ENCODE results near the gene SLC39A1.

SLC39A1 gene

GRCh38 chr1:153945131-153945794, 18.1 kb downstream of the SLC39A1 start:
- TF ChIP-seq CTCF (IDR thresholded peaks at IDR 0.05; ENCODE audit: low read depth, low read length), result no peak
- in situ Hi-C loops (cut with HindIII; ENCODE audit: low sequenced_read_pairs), result no loop called here
- DNase-seq (ENCODE audit: low read depth, low spot score), result peak; percentile 41
- peak overlapping the region; percentile 77 for H3K4me3 ChIP-seq (ENCODE audit: low read depth, low read length)

DNA sequence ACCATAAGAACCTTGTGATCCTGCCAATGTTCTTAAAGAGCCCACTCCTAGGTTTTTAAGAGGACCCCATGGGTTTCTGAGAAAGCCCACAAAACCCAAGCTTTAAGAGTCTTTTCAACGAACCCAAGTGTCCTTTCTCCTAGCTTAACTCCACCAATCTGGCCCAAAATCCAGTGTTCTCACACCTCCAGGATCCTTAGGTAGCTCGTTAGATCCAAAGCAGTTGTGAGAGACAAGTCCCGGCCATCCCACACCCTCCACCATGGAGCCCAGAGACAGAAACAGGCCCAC, 18.6 kb downstream of the SLC39A1 start:
- in situ Hi-C loops (cut with HindIII; ENCODE audit: low sequenced_read_pairs), result no loop called here
- no peak for TF ChIP-seq CTCF (IDR thresholded peaks at IDR 0.05; ENCODE audit: low read depth, low read length)
- H3K4me3 ChIP-seq (ENCODE audit: low read depth, low read length), result no peak overlapping the region
- no peak for DNase-seq (ENCODE audit: low read depth, low spot score)

- TF ChIP-seq CTCF (IDR thresholded peaks at IDR 0.05; ENCODE audit: low read depth, low read length), result no peak
- H3K4me3 ChIP-seq (ENCODE audit: low read depth, low read length), result no peak overlapping the region
- DNase-seq (ENCODE audit: low read depth, low spot score), result no peak
- in situ Hi-C loops (cut with HindIII; ENCODE audit: low sequenced_read_pairs), result no loop called here
These were observed 19.1 kb downstream of the SLC39A1 start for GRCh38 chr1:153944005-153944826.

DNA sequence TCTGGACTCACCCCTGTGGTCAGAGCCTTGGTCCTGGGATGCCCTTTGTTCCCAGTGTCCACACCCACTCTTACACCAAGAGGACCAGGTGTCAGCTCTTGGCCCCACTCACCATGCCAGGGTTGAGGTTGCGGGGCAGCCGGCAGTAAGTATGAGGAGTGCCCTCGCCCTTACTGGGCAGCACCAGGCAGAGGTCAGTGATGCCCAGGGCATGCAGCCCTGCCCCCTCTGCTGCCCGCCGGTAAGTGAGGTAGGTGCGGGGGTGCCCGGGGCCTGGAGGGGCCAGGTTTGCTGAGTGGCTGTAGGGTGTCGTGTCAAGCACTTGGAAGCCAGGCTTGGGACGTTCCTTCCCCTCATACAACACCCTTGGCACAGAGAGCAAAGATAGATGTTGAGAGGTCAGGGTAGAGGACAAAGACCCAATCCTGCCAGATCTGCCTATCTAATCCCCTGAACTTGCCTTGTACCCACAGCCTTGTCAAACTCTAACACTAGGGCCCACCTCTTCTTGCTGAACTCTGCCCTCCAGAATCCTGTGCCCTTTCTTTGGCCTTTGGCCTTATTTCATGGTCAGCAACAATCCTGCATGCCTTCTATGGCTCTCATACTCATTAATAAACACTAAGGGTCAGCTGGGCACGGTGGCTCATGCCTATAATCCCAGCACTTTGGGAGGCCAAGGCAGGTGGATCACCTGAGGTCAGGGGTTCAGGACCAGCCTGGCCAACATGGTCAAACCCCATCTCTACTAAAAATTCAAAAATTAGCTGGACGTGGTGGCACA, 20.4 kb downstream of the SLC39A1 start:
- no peak overlapping the region for H3K4me3 ChIP-seq (ENCODE audit: low read depth, low read length)
- DNase-seq (ENCODE audit: low read depth, low spot score), result no peak
- in situ Hi-C loops (cut with HindIII; ENCODE audit: low sequenced_read_pairs), result no loop called here
- TF ChIP-seq CTCF (IDR thresholded peaks at IDR 0.05; ENCODE audit: low read depth, low read length), result no peak

GRCh38 chr1:153941826-153942725, 21.3 kb downstream of the SLC39A1 start:
- in situ Hi-C loops (cut with HindIII; ENCODE audit: low sequenced_read_pairs), result no loop called here
- no peak overlapping the region for H3K4me3 ChIP-seq (ENCODE audit: low read depth, low read length)
- TF ChIP-seq CTCF (IDR thresholded peaks at IDR 0.05; ENCODE audit: low read depth, low read length), result no peak
- DNase-seq (ENCODE audit: low read depth, low spot score), result no peak

DNA sequence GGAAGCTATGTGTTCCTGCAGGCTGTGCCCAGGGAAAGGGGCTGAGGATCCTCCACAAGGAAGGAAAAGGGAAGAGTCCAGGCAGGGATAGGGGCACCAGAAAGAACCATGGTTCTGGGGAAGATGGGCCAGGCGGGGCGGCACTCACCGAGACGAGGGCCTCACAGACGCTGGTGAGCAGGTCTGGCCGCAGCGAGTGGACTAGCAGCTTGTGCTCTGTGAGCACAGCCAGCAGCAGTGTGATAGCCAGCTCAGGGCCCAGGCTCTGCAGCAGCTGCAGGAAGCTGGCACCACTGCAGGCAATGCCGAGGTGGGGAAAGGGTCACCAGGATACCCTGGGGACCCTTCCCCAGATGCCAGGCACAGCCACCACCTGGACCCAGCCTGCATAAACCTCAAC, 22.6 kb downstream of the SLC39A1 start:
- no peak for TF ChIP-seq CTCF (IDR thresholded peaks at IDR 0.05; ENCODE audit: low read depth, low read length)
- H3K4me3 ChIP-seq (ENCODE audit: low read depth, low read length), result no peak overlapping the region
- in situ Hi-C loops (cut with HindIII; ENCODE audit: low sequenced_read_pairs), result no loop called here
- DNase-seq (ENCODE audit: low read depth, low spot score), result no peak
